B cell (primary cell): Measurements from ENCODE around the gene PARD3B. TPM values are rescaled to one million over a fixed set of nuclear protein-coding genes. Genes with fewer than 3 reads are reported as not detected.

Experiments
- ATAC-seq: fragments of 200-7000 bp; cut with Tn5 transposase; one replicate; pipeline ENCODE4 v1.10.0; 2021; ENCODE audit warnings: low read depth, mild to moderate bottlenecking, moderate number of reproducible peaks, moderate library complexity
- CTCF ChIA-PET: fragments of 350-600 bp; sonication (Branson Sonifier 250); formaldehyde crosslinking; loops from one replicate; lab custom pipeline; 2021; ENCODE audit warnings: antibody characterized with exemption, inconsistent platforms; lab: Charles Lee
- POLR2A ChIA-PET: fragments of 350-600 bp; sonication (Branson Sonifier 250); formaldehyde crosslinking; loops from one replicate; lab custom pipeline; 2021; ENCODE audit warnings: antibody characterized with exemption; lab: Charles Lee
- DNase-seq: peaks from one replicate; pipeline ENCODE4 v3.0.0; 2013
- H2AFZ ChIP-seq: 2 replicates; pipeline ENCODE4 v1.6.1; 2012; ENCODE audit warnings: mild to moderate bottlenecking, low read depth, low read length; ENCODE audit not compliant: insufficient read depth, poor library complexity, severe bottlenecking
- H3K27ac ChIP-seq, 2 donors: 1 replicate in 1 of 2; 2 replicates in 1 of 2; pipeline ENCODE4 v1.5.1; 2012 to 2013; ENCODE audit warnings: low read length in 2 of 2, mild to moderate bottlenecking in 2 of 2, moderate library complexity in 1 of 2
- H3K27me3 ChIP-seq, 4 experiments: fragments of 200-600 bp in 1 of 4; sonication (generic) in 1 of 4; replicated peaks in 1 of 4; 1 replicate in 2 of 4; 2 replicates in 2 of 4; pipeline versions ENCODE4 v1.6.1 to v1.7.0; 2013 to 2016; ENCODE audit warnings: low read length in 3 of 4, mild to moderate bottlenecking in 2 of 4, mixed read lengths in 1 of 4, moderate library complexity in 1 of 4; ENCODE audit not compliant: insufficient read depth in 4 of 4, control insufficient read depth in 3 of 4; ENCODE audit errors: control extremely low read depth in 1 of 4
- H3K36me3 ChIP-seq, 2 experiments: replicated peaks in 1 of 2; 1 replicate in 1 of 2; 2 replicates in 1 of 2; pipeline versions ENCODE4 v1.6.1 to v1.7.1; 2013; ENCODE audit warnings: low read length in 1 of 2; ENCODE audit not compliant: insufficient read depth in 2 of 2, control insufficient read depth in 1 of 2; ENCODE audit errors: control extremely low read depth in 1 of 2, extremely low read depth in 1 of 2
- H3K4me1 ChIP-seq, 2 donors: fragments of 200-600 bp in 1 of 2; sonication (generic) in 1 of 2; 1 replicate in 1 of 2; 2 replicates in 1 of 2; pipeline versions ENCODE4 v1.5.1 to v1.6.1; 2013 to 2017; ENCODE audit warnings: low read length in 2 of 2; ENCODE audit not compliant: control insufficient read depth in 2 of 2, insufficient read depth in 2 of 2
- H3K4me2 ChIP-seq: replicated peaks from 2 replicates; pipeline ENCODE3; 2012; ENCODE audit warnings: mild to moderate bottlenecking, low read depth, low read length; ENCODE audit not compliant: poor library complexity, severe bottlenecking
- H3K4me3 ChIP-seq, 5 experiments: fragments of 200-600 bp in 1 of 5; sonication (generic) in 1 of 5; 1 replicate in 3 of 5; 2 replicates in 2 of 5; pipeline versions ENCODE4 v1.5.1 to v1.7.0; 2011 to 2016; ENCODE audit warnings: low read length in 4 of 5, mild to moderate bottlenecking in 4 of 5, low read depth in 2 of 5, control low read depth in 1 of 5, moderate library complexity in 1 of 5; ENCODE audit not compliant: insufficient read depth in 1 of 5; ENCODE audit errors: control extremely low read depth in 1 of 5, extremely low read depth in 1 of 5
- H3K79me2 ChIP-seq: fragments of 200-600 bp; sonication (generic); one replicate; pipeline ENCODE4 v1.6.0; 2016; ENCODE audit warnings: low read length; ENCODE audit not compliant: control insufficient read depth, insufficient read depth
- H3K9ac ChIP-seq: fragments of 200-600 bp; sonication (generic); 2 replicates; pipeline ENCODE4 v1.6.1; 2017; ENCODE audit warnings: mild to moderate bottlenecking, low read length, moderate library complexity
- H3K9me3 ChIP-seq, 3 donors: one replicate each; pipeline versions ENCODE4 v1.6.1 to v1.7.1; 2013; ENCODE audit warnings: low read length in 2 of 3; ENCODE audit not compliant: control insufficient read depth in 2 of 3, insufficient read depth in 1 of 3; ENCODE audit errors: control extremely low read depth in 1 of 3
- H4K20me1 ChIP-seq: 2 replicates; pipeline ENCODE4 v1.6.0; 2012; ENCODE audit warnings: mild to moderate bottlenecking, low read length; ENCODE audit not compliant: insufficient read depth, control insufficient read depth, poor library complexity, severe bottlenecking
- H3K27ac Mint-ChIP-seq: one replicate; pipeline ENCODE4 v1.8.0; 2021; ENCODE audit warnings: mixed read lengths
- H3K27me3 Mint-ChIP-seq: one replicate; pipeline ENCODE4 v1.8.0; 2021; ENCODE audit warnings: mixed read lengths
- H3K4me1 Mint-ChIP-seq: one replicate; pipeline ENCODE4 v1.8.0; 2021; ENCODE audit warnings: mixed read lengths
- H3K4me3 Mint-ChIP-seq: one replicate; pipeline ENCODE4 v1.8.0; 2021; ENCODE audit warnings: mixed read lengths
- H3K9me3 Mint-ChIP-seq: one replicate; pipeline ENCODE4 v1.8.0; 2022; ENCODE audit warnings: mixed read lengths; ENCODE audit not compliant: insufficient read depth
- CTCF ChIP-seq: fragments of 200-600 bp; IDR thresholded peaks from one replicate; pipeline ENCODE4 v1.8.0; 2022; ENCODE audit warnings: antibody characterized with exemption, mild to moderate bottlenecking
- EZH2 ChIP-seq: IDR thresholded peaks from 2 replicates; pipeline ENCODE4 v1.6.1; 2012; ENCODE audit warnings: borderline replicate concordance, low read depth, mild to moderate bottlenecking, moderate library complexity, low read length; ENCODE audit not compliant: insufficient read depth, poor library complexity, severe bottlenecking
- WGBS: methylation state at CpG from one replicate; pipeline ENCODE4 v1.1.5; 2013; ENCODE audit warnings: missing lambda C conversion rate; ENCODE audit not compliant: insufficient coverage; 5-methylcytosine and 5-hydroxymethylcytosine counted together
- intact Hi-C: fragments of 100-400 bp; cut with micrococcal nuclease; formaldehyde crosslinking; loops from one replicate; pipeline ENCODE4 v1.10.0; 2022
- polyA plus RNA-seq: library from polyadenylated mRNA; depleted of rRNA; stranded (reverse); fragments of >200 nt; gene quantifications from 2 replicates; pipeline ENCODE4 v1.2.3, GENCODE V29; 2012
- total RNA-seq, 2 donors: library from RNA; stranded (reverse); fragments of 120-200 nt in 1 of 2; gene quantifications; 1 replicate in 1 of 2; 2 replicates in 1 of 2; pipeline versions ENCODE4 v1.2.3 to v1.2.4, GENCODE V29; 2013 to 2022

PARD3B gene
- total and polyA plus RNA-seq, 2 donors (not counting 1 experiment from before 2014, with no cell fraction given): not detected

GRCh38 chr2:205190528-205190927 is 645.3 kb downstream of the PARD3B start:
- 92% methylated on average over 1 of the region's 2 CpGs for WGBS
- intact Hi-C loops: no loop called here
- no peaks in the 10 kb centered on the region for H3K36me3 ChIP-seq
- H3K4me1 Mint-ChIP-seq: no peaks in the 10 kb centered on the region
- no peak for ATAC-seq
- ChIA-PET POLR2A (no interaction called here), CTCF (no interaction called here)
- H3K79me2 ChIP-seq: no peaks in the 10 kb centered on the region
- H2AFZ ChIP-seq: no peak overlapping the region
- H3K4me3 Mint-ChIP-seq: no peak overlapping the region
- no peak overlapping the region for H3K9ac ChIP-seq
- H3K9me3 Mint-ChIP-seq: no peaks in the 10 kb centered on the region
- no peak overlapping the region for H3K27ac Mint-ChIP-seq
- TF ChIP-seq CTCF (no peak), EZH2 (no peak)
- H3K27me3 Mint-ChIP-seq: no peaks in the 10 kb centered on the region
- no peaks in the 10 kb centered on the region for H3K9me3 ChIP-seq
- no peak overlapping the region for H3K27ac ChIP-seq
- no peak overlapping the region for H3K4me3 ChIP-seq
- H4K20me1 ChIP-seq: no peaks in the 10 kb centered on the region
- H3K27me3 ChIP-seq: no peaks in the 10 kb centered on the region
- no peaks in the 10 kb centered on the region for H3K4me1 ChIP-seq
- H3K4me2 ChIP-seq: no peak overlapping the region
- DNase-seq: no peak

GRCh38 chr2:205193125-205193835 is 648.0 kb downstream of the PARD3B start:
- H3K4me3 Mint-ChIP-seq: no peak overlapping the region
- Histone ChIP-seq H2AFZ (no peak overlapping the region), H3K9ac (no peak overlapping the region), H3K4me3 (no peak overlapping the region), H3K27ac (no peak overlapping the region), H3K79me2 (no peaks in the 10 kb centered on the region), H3K36me3 (no peaks in the 10 kb centered on the region), H4K20me1 (no peaks in the 10 kb centered on the region), H3K4me1 (no peaks in the 10 kb centered on the region), H3K4me2 (no peak overlapping the region), H3K9me3 (no peaks in the 10 kb centered on the region), H3K27me3 (no peaks in the 10 kb centered on the region)
- TF ChIP-seq CTCF (no peak), EZH2 (no peak)
- intact Hi-C loops: no loop called here
- no peaks in the 10 kb centered on the region for H3K27me3 Mint-ChIP-seq
- ChIA-PET CTCF (no interaction called here), POLR2A (no interaction called here)
- DNase-seq (no peak), ATAC-seq (no peak)
- H3K27ac Mint-ChIP-seq: no peak overlapping the region
- H3K4me1 Mint-ChIP-seq: no peaks in the 10 kb centered on the region
- H3K9me3 Mint-ChIP-seq: no peaks in the 10 kb centered on the region
- 55% methylated on average over 4 of the region's 5 CpGs for whole genome bisulfite sequencing
